ENCODE results near the gene TEKT4. TPM values are rescaled to one million over a fixed set of nuclear protein-coding genes. Genes with fewer than 3 reads are reported as not detected.
"Not testable (repeated sequence)": the region's sequence is repeated elsewhere in the genome, so short reads cannot be mapped to it uniquely, and the experiment has no call there.

Gene TEKT4
- total RNA-seq, 1 experiment from 2014 or later, result not detected

- DNase-seq (ENCODE audit: low read depth), result peak; percentile 51
- in situ Hi-C loops (cut with HindIII; ENCODE audit: low pct_unique_long_range_greater_than_20kb, low sequenced_read_pairs), result no loop called here
Measured at GRCh38 chr2:94874277-94874997, 3.2 kb downstream of the TEKT4 start.

DNA sequence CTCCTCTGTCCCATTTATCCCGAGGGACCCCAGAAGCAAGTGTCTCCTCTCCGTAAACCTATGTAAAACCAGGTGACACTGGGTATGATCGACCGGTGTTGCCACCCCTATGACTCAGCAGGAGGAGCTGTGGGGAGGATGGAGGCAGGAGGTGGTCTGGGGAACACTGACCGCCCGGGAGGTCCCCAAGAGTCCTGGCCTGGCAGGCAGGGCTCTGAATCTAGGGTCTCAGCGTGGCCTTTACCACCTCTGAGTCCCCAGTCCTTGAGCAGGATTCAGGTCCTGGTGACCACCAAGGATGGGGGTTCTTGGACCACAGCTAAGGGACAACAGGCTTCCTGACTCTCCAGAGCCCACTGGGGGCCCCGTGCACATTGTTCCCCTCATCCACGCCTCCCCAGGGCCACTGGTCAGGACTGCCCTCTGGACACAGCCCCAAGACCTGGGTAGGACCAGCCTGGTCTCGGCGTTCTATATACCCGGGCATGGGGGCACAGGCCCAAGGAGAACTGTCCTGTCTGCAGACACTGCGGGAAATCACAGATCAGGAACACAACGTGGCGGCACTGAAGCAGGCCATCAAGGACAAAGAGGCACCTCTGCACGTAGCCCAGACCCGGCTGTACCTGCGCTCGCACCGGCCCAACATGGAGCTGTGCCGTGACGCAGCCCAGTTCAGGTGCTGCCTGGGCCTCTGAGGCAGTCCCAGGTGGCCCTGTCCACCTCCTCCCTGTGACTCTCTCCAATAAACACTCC is 4.0 kb downstream of the TEKT4 start:
- no peak for DNase-seq (ENCODE audit: low read depth)
- in situ Hi-C loops (cut with HindIII; ENCODE audit: low pct_unique_long_range_greater_than_20kb, low sequenced_read_pairs), result no loop called here

- DNase-seq (ENCODE audit: low read depth), result no peak
- in situ Hi-C loops (cut with HindIII; ENCODE audit: low pct_unique_long_range_greater_than_20kb, low sequenced_read_pairs), result no loop called here
Measured at GRCh38 chr2:94875820-94876522, 4.7 kb downstream of the TEKT4 start.

GRCh38 chr2:94876523-94876863 is 5.3 kb downstream of the TEKT4 start:
- no peak for DNase-seq (ENCODE audit: low read depth)
- in situ Hi-C loops (cut with HindIII; ENCODE audit: low pct_unique_long_range_greater_than_20kb, low sequenced_read_pairs), result no loop called here

DNA sequence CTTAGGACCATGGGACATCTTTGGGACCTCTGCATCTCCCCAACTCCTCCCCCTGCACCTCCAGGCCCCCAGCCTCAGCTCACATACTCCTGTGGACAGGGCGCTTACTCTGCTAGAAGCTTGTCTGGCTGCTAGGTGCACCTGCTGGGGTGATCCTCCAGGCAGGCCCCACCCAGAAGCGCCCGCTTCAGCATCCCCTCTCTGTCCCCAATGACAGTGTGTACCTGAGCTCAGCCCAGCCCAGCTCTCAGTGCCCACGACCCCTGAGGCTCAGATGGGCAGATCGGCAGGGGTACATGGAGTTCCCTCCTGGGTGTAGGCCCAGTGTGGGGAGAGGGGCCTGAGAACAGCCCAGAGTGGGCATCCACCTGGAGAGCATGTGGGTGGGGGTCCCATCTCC is 5.9 kb downstream of the TEKT4 start:
- in situ Hi-C loops (cut with HindIII; ENCODE audit: low pct_unique_long_range_greater_than_20kb, low sequenced_read_pairs), result no loop called here
- DNase-seq (ENCODE audit: low read depth), result no peak

GRCh38 chr2:94878575-94878974 is 7.3 kb downstream of the TEKT4 start:
- in situ Hi-C loops (cut with HindIII; ENCODE audit: low pct_unique_long_range_greater_than_20kb, low sequenced_read_pairs); DNase-seq (ENCODE audit: low read depth): not testable (repeated sequence)

- in situ Hi-C loops (cut with HindIII; ENCODE audit: low pct_unique_long_range_greater_than_20kb, low sequenced_read_pairs), result no loop called here
- DNase-seq (ENCODE audit: low read depth), result no peak
Measured at GRCh38 chr2:94879314-94879981, 8.2 kb downstream of the TEKT4 start.

GRCh38 chr2:94879982-94880377 is 8.8 kb downstream of the TEKT4 start:
- no peak for DNase-seq (ENCODE audit: low read depth)
- in situ Hi-C loops (cut with HindIII; ENCODE audit: low pct_unique_long_range_greater_than_20kb, low sequenced_read_pairs), result no loop called here

DNA sequence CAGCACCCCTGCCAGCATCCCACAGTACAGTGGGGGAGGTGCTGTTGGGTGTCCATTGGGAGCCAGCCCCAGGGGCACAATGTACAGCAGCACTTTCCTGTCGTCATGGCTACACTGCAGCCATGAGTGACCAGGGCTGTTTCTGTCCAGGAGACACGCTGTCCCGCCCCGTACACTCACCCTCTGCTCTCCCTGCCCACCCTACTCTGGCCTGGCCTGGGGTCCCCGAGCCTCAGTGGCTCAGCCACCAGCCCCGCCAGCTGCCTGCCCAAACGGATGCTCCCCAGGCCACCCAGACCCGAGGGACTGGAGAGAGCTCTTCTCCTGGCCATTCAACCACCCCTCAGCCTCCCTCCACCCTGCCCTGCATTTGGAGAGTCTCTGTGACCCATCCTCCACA is 9.3 kb downstream of the TEKT4 start:
- in situ Hi-C loops (cut with HindIII; ENCODE audit: low pct_unique_long_range_greater_than_20kb, low sequenced_read_pairs), result no loop called here
- DNase-seq (ENCODE audit: low read depth), result no peak

DNA sequence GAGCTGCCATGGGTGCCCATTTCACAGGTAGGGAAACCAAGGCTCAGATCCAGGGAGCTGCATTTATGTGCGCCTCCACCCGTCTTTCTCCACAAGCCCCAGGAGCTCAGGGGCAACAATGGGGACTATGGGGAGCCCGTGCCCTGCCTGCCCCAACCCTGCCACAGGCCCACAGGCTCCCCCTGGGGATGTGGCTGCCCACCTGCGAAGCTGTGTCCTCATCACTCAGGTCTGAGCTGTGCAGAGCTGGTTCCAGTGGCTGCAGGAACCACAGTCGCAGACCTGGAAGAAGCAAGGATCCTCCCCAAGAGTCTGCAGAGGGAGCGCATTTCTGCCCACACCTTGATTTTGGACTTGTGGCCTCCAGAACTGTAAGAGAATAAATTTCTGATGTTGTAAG is 9.8 kb downstream of the TEKT4 start:
- in situ Hi-C loops (cut with HindIII; ENCODE audit: low pct_unique_long_range_greater_than_20kb, low sequenced_read_pairs), result no loop called here
- DNase-seq (ENCODE audit: low read depth), result no peak

- no peak for DNase-seq (ENCODE audit: low read depth)
- in situ Hi-C loops (cut with HindIII; ENCODE audit: low pct_unique_long_range_greater_than_20kb, low sequenced_read_pairs), result no loop called here
Measured at GRCh38 chr2:94890234-94890633, 19.0 kb downstream of the TEKT4 start.

- in situ Hi-C loops (cut with HindIII; ENCODE audit: low pct_unique_long_range_greater_than_20kb, low sequenced_read_pairs); DNase-seq (ENCODE audit: low read depth): not testable (repeated sequence)
Measured at GRCh38 chr2:94895273-94895672, 24.0 kb downstream of the TEKT4 start.

GRCh38 chr2:94906976-94907375 is 35.7 kb downstream of the TEKT4 start:
- DNase-seq (ENCODE audit: low read depth); in situ Hi-C loops (cut with HindIII; ENCODE audit: low pct_unique_long_range_greater_than_20kb, low sequenced_read_pairs): not testable (repeated sequence)

- in situ Hi-C loops (cut with HindIII; ENCODE audit: low pct_unique_long_range_greater_than_20kb, low sequenced_read_pairs), result no loop called here
Measured at GRCh38 chr2:94923196-94923595, 52.0 kb downstream of the TEKT4 start.

GRCh38 chr2:94924999-94925398 is 53.8 kb downstream of the TEKT4 start:
- DNase-seq (ENCODE audit: low read depth); in situ Hi-C loops (cut with HindIII; ENCODE audit: low pct_unique_long_range_greater_than_20kb, low sequenced_read_pairs): not testable (repeated sequence)

More at GRCh38 chr2:94923196-94923595, 52.0 kb downstream of the TEKT4 start:
- DNase-seq (ENCODE audit: low read depth), result no peak
